Stimulated activated CD8-positive, alpha-beta memory T cell treated with anti-CD3 and anti-CD28 coated beads, Interleukin-4, amount 100 ng/mL, for 24 hours (primary cell): ENCODE results near the gene SLC9A5.

Experiments used
- DNase-seq: peaks from one replicate; pipeline ENCODE4 v3.0.0-alpha.2; 2020; ENCODE audit warnings: low read depth

SLC9A5 gene, protein sequence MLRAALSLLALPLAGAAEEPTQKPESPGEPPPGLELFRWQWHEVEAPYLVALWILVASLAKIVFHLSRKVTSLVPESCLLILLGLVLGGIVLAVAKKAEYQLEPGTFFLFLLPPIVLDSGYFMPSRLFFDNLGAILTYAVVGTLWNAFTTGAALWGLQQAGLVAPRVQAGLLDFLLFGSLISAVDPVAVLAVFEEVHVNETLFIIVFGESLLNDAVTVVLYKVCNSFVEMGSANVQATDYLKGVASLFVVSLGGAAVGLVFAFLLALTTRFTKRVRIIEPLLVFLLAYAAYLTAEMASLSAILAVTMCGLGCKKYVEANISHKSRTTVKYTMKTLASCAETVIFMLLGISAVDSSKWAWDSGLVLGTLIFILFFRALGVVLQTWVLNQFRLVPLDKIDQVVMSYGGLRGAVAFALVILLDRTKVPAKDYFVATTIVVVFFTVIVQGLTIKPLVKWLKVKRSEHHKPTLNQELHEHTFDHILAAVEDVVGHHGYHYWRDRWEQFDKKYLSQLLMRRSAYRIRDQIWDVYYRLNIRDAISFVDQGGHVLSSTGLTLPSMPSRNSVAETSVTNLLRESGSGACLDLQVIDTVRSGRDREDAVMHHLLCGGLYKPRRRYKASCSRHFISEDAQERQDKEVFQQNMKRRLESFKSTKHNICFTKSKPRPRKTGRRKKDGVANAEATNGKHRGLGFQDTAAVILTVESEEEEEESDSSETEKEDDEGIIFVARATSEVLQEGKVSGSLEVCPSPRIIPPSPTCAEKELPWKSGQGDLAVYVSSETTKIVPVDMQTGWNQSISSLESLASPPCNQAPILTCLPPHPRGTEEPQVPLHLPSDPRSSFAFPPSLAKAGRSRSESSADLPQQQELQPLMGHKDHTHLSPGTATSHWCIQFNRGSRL

DNA sequence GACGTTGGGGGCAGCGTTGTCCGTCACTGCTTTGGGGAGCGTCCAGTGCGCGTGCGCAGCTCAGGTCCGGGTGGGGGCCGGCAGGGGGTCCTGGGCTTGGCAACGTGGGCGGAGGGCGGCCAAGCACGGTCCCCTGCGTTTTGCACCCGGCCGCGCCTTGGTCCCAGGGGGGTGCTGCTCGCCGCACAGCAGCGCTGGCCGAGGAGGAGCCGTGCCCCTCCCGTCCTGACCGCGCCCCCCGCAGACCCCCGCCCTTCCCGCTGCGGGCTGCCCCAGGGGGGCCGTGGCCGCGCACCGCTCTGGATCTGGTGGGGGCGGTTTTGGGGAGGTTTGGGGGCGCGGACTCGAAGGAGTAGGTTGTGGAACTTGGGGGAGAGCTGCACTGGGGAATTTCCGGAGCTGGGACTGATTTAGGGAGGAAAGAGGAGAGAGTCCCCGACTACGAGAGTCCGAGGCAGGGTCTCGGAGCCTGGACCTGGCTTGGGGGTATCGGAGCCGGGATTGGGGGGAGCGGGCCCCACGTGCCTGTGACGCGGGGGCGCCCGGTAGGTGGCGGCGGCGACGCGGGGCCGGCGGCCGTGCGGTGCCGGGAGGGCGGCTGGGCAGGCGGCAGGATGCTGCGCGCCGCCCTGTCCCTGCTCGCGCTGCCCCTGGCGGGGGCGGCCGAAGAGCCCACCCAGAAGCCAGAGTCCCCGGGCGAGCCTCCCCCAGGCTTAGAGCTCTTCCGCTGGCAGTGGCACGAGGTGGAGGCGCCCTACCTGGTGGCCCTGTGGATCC, at the start of gene SLC9A5:
TSS of gene SLC9A5 (plus strand) at position 579 of the 777 bp plus-strand sequence. CDS start at position 615, 36 bp downstream.
- DNase-seq = no peak

DNA sequence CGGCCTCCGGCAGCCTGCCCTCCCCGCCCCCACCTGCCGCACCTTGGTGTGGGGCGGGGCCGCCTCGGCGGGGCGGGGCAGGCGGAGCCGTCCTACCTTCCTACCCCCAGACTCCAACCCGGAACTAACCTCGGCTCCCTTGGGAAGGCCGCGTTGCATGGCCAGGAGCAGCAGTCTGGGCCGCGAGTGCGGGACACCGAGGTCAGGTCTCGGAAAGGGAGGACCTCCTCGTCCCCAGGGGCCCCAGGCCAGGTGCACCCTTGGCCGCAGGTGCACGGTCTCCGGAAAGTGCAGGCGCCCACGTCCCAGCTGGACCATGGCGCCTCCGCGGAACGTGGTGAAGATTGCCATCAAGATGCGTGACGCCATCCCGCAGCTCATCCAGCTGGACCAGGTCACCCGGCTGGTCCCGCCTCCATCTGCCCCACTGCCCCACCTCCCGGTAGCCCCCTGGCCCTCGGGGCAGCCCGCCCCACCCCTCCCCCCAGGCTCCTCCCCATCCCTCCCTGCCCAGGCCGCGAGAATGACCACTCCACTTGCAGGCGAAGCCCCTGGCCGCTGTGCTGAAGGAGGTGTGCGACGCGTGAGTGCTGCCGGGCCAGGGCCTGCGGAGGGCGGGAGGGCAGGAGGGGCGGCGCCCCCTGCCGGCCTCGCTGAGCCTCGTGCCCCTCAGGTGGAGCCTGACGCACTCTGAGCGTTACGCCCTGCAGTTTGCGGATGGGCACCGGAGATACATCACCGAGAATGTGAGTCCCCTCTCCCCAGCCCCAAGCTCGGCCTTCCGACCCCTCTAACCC, 49.6 kb upstream of the SLC9A5 start, which contains the start of gene ELMO3:
TSS of gene ELMO3 (plus strand) at position 121 of the 797 bp plus-strand sequence. CDS start at position 317, 196 bp downstream.
- no peak for DNase-seq

DNA sequence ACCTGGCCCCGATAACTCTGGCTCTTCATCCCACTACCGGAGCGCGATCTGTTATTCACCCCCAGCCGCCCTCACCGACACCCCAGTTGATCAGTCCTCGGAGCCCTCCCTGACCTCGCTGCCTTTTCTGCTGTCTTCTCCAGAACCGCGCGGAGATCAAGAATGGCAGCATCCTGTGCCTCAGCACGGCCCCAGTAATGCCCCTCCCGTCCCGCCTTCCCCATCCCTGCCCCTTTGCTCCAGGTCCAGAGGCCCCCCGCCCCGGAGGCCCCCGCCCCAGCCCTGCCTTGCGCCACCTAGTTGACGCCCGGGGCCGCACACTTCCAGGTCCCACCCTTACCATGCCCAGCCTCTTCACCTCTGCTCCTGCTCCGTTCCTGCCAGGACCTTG, 49.0 kb upstream of the SLC9A5 start:
- no peak for DNase-seq

DNA sequence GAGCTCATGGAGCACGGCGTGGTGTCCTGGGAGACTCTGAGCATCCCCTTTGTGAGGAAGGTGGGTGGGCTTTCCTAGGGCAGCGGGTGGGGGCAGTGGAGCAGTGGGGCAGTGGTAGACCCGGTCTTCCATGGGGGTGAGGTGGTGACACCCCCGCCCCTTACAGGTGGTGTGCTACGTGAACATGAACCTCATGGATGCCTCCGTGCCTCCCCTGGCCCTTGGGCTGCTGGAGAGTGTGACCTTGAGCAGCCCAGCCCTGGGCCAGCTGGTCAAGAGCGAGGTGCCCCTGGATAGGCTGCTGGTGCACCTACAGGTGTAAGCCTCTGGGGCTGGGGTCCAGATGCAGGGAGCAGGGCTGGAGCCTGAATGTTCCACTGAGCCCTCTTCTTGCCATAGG, 48.3 kb upstream of the SLC9A5 start:
- no peak for DNase-seq

DNA sequence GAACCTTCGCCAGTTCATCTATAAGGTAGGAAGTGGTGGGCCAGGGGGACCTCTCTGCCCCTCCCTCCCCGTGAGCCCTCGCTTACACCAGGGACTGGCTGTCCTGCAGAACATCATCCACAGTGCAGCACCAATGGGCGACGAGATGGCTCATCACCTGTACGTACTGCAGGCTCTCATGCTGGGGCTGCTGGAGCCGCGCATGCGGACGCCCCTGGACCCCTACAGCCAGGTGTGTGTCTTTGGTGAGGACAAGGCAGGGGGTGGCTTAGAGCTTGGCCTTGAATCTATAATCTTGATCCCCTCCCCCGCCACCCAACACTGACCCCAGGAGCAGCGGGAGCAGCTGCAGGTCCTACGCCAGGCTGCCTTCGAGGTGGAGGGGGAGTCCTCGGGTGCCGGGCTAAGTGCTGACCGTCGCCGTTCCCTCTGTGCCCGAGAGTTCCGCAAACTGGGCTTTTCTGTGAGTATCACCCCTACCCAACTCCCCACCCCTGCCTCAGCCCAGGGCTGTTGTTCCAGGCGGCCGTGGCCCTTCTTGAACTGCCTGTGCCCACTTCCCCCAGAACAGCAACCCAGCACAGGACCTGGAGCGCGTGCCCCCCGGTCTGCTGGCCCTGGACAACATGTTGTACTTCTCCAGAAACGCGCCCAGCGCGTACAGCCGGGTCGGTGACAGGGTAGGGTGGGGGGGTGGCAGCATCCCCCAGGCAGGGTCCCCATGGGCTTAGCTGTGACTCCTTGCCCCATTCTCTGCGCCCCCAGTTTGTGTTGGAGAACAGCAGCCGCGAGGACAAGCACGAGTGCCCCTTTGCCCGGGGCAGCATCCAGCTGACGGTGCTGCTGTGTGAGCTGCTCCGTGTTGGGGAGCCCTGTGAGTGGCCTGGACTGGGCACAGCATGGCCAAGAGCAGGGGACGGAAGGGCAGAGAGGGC, 47.1 kb upstream of the SLC9A5 start:
- DNase-seq = no peak

DNA sequence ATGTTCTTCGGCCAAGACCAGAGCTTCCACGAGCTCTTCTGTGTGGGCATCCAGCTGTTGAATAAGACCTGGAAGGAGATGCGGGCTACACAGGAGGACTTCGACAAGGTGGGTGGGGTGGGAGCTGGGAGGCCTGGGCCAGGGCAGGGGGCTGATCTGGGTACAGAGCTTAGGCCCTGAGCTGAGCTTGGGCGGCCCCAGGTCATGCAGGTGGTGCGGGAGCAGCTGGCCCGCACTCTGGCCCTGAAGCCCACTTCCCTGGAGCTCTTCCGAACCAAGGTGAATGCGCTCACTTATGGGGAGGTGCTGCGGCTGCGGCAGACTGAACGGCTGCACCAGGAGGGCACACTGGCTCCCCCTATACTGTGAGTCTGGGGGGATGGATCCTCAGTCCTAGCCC, 46.4 kb upstream of the SLC9A5 start:
- no peak for DNase-seq

DNA sequence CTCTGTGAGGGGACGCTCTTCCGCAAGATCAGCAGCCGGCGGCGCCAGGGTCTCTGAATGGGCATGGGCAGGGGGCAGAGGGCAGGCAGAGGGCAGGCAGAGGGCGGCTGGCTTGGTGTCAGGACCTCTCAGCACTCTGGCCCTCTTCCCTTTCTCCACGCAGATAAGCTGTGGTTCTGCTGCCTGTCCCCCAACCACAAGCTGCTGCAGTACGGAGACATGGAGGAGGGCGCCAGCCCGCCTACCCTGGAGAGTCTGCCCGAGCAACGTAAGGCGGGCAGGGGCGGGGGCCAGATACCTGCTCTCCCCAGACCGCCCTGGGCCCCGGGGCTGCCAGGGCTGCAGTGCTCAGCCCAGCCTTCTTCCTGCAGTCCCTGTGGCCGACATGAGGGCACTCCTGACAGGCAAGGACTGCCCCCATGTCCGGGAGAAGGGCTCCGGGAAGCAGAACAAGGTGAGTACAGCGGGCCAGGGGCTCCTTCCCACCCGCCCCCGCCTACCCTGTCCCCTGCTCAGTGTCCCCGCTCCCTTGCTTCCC, 45.8 kb upstream of the SLC9A5 start:
- DNase-seq = no peak

DNA sequence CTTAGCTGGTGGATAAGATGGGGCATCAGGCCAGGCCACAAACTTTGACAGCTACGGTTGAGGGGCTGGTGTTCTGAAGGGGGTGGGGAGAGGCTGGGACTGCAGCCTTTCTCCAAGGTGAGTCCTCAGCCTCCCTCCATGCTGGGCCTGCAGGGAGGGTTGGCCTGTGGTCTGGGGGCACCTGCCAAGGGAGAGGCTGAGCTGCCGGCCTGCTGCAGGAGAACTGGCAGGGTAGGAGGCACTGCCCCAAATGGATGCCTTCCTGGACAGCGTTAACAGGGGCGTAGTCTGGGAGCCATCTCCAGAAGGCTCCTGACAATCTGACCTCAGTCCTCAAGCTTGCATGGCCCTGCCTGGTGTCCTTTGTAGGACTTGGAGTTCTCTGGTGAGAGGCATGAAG, 44.7 kb upstream of the SLC9A5 start:
- DNase-seq = no peak

DNA sequence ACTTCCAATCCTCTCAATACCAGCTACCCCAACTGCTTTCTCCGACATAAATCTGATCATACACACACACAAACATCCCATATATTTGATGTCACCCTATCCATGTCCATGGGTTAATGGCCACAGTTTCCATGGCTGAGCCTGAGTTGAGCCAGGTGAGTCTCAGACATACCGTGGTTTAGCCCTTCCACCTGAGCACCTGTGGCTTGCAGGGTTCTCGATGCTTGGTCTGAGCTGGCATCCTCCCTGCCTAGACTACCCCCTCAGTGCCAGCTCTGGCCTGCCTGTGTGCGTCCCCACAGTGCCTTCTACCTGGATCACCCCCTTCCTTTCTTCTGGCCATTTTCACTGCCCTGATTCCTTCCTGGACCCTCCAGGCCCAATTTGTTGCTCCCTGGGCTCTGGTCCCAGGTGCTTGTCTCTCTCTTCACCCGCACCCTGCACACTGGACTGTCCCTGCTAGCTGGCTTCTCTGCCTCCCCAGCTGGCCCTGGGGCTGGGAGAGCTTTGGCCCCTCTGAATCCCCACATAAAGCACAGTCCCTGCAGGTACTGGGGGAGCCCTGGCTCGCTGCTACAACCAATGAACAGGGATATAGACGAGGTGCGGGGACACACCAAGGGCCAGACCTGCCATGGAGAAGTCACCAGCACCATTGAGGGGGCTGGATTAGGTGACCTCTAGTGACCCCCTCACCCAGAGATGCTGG, 42.5 kb upstream of the SLC9A5 start:
- DNase-seq = no peak

DNA sequence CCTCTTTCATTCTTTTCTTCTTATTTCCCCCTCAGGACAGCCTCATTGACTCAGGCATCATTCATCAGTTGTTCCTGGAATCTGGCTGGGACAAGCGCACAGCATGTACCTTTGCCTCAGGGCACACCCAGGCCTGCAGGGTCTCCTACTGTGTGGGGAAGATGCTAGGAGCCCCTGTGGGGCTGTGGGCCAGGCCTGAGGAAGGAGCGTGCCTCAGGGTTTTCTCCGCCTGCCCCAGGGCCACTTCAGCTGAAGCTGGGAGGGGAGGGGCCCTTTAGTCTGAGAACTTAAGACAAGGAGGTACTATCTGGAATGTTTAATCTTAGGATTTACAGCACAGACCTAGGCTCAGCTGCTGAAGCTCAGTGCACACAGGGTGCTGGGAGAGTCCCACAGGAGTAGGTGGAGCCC, 41.9 kb upstream of the SLC9A5 start:
- DNase-seq = no peak

DNA sequence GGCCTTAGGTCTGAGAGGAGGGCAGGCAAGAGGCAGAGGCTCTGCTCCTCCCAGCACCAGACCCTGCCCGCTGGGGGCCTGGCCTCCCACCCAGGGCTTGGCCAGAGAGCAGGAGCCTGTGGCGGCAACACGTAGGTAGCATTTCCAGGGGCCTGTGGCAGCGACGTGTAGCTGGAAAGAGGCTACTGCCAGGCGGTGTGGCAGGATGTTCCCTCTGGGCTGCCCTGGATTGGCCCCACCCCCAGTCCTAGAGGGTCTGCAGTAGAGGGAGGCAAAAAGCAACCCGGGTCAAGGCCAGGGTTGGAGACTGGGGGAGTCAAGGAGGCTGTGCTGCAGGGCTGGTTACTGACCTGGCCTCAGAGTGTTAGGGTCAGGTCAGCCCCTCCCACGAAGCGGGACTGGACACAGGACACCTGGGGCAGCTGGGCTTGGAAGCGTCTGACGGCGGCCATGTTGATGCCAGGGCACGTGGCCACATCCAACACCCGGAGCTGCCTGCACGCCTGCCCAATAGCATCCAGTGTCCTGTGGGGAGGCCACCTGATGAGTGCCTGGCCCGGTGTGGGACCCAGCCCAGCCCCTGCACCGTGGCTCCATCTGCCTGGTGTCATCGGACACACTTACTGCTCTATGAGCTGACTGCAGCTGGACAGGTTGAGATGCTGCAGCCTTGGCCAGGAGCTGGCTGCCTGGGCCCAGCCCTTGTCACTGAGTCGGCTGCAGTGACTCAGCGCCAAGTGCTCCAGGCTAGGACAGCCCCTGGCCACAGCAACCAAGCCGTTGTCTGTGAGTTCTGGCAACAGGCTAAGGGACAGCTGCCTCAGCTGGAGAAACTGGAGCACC, 41.3 kb upstream of the SLC9A5 start:
- no peak for DNase-seq

DNA sequence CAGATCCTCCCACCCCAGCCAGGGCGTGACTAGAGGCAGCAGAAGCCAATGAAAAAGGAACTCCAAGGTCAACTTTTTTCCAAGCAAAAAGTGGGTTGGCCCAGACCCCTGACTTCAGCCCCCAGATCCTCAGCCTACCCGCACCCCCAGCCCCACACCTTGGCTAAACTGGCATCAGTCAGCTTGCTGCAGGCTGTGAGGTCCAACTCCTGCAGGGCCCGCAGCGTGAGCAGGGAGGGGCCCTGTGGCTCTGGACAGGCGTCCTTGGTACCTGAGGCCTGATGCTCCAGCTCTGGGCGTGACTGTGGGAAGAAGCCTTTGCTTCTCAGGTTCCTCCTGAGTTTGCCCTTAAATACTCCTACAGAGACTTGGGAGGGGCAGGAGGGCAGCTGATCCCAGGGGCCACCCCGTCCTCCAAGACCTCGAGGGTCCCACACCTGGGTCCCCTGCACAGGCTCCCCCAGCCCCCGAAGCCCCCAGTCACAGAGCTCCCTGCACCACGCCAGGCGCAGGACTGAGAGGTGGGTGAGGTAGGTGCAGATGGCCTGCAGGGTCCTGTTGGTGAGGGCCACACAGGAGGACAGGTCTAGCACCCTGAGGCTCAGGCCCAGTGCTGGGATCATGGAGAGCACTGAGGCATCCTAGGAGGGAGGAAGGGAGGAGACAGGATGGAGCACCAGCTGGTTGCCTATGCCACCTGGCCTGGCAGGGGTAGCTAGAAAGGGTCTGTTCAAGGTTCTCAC, 40.5 kb upstream of the SLC9A5 start:
- DNase-seq = no peak

DNA sequence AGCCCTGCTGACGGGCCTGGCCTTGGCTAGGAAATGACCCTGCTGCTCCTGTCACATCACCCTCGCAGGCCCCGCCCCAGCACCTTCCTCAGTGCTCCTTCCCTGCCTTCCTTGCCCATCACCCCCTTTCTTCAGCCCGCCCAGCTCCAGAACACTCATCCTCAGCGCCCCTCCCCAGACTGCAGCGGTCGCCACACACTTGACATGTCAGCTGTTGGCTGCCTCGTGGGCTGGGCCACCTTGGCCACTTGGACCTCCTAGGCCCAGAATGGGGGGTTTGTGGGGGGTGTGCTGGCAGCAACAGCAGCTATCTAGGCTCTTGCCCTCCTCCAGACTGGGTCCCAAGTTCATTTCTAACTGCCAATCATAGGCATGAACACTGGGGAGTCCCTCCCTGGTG, 39.2 kb upstream of the SLC9A5 start:
- no peak for DNase-seq

DNA sequence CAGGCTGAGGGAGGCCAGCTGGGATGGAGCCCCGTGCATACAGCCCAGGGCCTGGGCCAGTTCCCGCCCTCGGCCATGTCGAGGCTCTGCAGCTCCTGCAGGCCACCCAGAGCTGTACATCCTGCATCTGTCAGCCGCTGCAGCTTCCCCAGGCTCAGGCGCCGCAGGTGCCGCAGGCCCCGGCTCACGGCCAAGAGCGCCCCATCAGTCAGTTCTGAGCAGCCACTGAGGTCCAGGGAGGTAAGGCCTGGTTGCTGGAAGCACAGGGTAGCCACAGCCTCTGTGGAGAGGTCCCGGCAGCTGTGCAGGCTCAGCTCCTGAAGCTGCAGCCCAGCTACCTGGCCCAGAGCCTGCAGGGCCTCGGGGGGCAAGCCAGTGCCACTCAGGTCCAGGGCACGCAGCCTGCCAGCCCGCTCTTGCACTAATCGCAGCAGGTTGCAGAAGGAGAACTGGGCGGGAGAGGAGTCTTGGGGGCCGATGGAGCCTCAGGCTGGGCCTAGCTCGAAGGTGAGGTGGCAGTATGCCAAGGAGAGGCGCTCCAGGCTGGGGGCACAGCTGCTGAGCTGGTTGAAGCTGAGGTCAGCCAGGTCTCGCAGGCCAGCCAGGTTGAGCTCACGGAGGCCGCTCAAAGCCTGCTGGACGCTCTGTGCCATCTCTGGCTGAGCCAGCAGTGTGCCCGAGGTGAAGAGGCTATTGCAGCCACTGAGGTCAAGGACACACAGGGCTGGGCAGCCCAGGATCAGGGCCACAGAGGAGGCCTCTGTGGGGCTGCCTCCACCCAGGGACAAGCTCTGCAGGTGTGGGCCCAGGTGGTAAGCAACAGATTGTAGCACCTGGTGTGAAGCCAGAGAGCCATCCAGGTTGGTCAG, 38.5 kb upstream of the SLC9A5 start:
- DNase-seq = no peak

DNA sequence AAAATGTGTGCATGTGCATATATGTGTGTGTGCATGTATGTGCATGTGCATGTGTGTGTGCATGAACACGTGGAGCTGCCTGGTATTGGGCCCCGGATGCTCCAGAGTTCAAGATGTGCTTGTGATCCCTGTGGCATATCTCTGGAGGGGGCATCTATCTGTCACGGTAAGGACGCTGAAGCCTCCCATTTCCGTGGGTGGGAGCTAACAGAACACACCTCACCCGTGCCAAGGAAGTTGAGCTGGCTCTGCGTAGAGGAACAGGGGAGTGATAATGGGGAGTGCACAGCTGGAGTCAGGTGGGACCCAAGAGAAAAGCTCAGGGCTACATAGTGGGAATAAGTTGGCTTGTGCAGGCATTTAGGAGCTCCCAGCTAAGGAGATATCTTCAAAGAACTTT, 37.1 kb upstream of the SLC9A5 start:
- DNase-seq = no peak

DNA sequence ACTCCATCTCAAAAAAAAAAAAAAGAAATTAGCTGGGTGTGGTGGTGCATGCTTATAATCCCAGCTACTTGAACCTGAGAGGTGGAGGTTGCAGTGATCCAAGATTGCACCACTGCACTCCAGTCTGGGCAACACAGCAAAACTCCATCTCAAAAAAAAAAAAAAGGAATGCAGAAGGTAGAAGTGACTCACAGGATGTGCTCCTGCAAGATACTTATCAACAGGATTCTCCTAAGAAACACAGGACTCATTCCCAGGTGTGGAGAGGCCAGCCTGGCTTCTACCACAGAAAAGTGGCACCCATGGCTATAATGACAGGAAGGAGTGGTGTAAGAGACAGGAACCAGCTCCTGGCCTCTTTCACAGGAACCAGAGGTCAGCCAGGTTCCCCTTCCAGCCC, 36.0 kb upstream of the SLC9A5 start:
- DNase-seq = no peak
